Lower lobe of right lung (tissue), 2 donors: Measurements from ENCODE around the gene CTSW. TPM values are rescaled to one million over a fixed set of nuclear protein-coding genes. Genes with fewer than 3 reads are reported as not detected.

Source experiments
- ATAC-seq, 2 donors: fragments of 200-7000 bp; cut with Tn5 transposase; one replicate each; pipeline ENCODE4 v1.9.1; 2020 to 2022; ENCODE audit warnings: mild to moderate bottlenecking in 2 of 2, moderate library complexity in 2 of 2
- DNase-seq: peaks from one replicate; pipeline ENCODE4 v3.0.0-alpha.2; 2020
- H3K27ac ChIP-seq: fragments of 200-600 bp; one replicate; pipeline ENCODE4 v1.8.0; 2022
- H3K27me3 ChIP-seq: fragments of 200-600 bp; one replicate; pipeline ENCODE4 v1.8.0; 2022; ENCODE audit warnings: low read depth
- H3K36me3 ChIP-seq: fragments of 200-600 bp; one replicate; pipeline ENCODE4 v1.8.0; 2022; ENCODE audit warnings: mild to moderate bottlenecking
- H3K4me1 ChIP-seq: fragments of 200-600 bp; one replicate; pipeline ENCODE4 v1.8.0; 2022
- H3K4me3 ChIP-seq: fragments of 200-600 bp; one replicate; pipeline ENCODE4 v1.8.0; 2022; ENCODE audit warnings: mild to moderate bottlenecking
- H3K9me3 ChIP-seq: fragments of 200-600 bp; one replicate; pipeline ENCODE4 v1.8.0; 2022
- CTCF ChIP-seq: fragments of 200-600 bp; IDR thresholded peaks from one replicate; pipeline ENCODE4 v1.8.0; 2022; ENCODE audit warnings: antibody characterized with exemption, mild to moderate bottlenecking
- intact Hi-C: fragments of 100-400 bp; cut with DNase I; formaldehyde crosslinking; loops from one replicate; pipeline ENCODE4 v1.11.0; 2022
- total RNA-seq: library from RNA; stranded (reverse); fragmentation: NEBNext Ultra II Directional; extraction: Animal tissue kit (Norgen Biotek cat#: 25700); gene quantifications from one replicate; pipeline ENCODE4 v1.2.1, GENCODE V29; 2021
- donor health status: DM: no; HTN: yes; CAD: no; lungs with severe emphysema.

CTSW gene
- total RNA-seq, 1 donor from 2014 or later: 20.6 TPM

GRCh38 chr11:65851083-65851579 is 28.5 kb upstream of the CTSW start:
- H3K36me3 ChIP-seq: peaks cover 47% of the 10 kb centered on the region
- H3K4me1 ChIP-seq: peaks cover 11% of the 10 kb centered on the region
- no peaks in the 10 kb centered on the region for H3K27me3 ChIP-seq
- DNase-seq (no peak), ATAC-seq (peak; percentile 7 to 9)
- no peak overlapping the region for H3K27ac ChIP-seq
- intact Hi-C loops: no loop called here
- H3K4me3 ChIP-seq: no peak overlapping the region
- TF ChIP-seq CTCF: peak; percentile 33
- H3K9me3 ChIP-seq: peaks cover 3% of the 10 kb centered on the region

- H3K9me3 ChIP-seq: peaks cover 3% of the 10 kb centered on the region
- DNase-seq (no peak), ATAC-seq (no peak)
- H3K36me3 ChIP-seq: peaks cover 48% of the 10 kb centered on the region
- TF ChIP-seq CTCF: no peak
- H3K4me3 ChIP-seq: no peak overlapping the region
- H3K4me1 ChIP-seq: peaks cover 18% of the 10 kb centered on the region
- intact Hi-C loops: no loop called here
- no peaks in the 10 kb centered on the region for H3K27me3 ChIP-seq
- H3K27ac ChIP-seq: no peak overlapping the region
These were observed 27.7 kb upstream of the CTSW start for GRCh38 chr11:65851811-65852507.

- Histone ChIP-seq H3K27me3 (no peaks in the 10 kb centered on the region), H3K4me1 (peaks cover 18% of the 10 kb centered on the region), H3K27ac (no peak overlapping the region), H3K36me3 (peaks cover 48% of the 10 kb centered on the region), H3K4me3 (no peak overlapping the region), H3K9me3 (peaks cover 3% of the 10 kb centered on the region)
- DNase-seq (no peak), ATAC-seq (no peak)
- TF ChIP-seq CTCF: no peak
- intact Hi-C loops: no loop called here
These were observed 27.0 kb upstream of the CTSW start for GRCh38 chr11:65852508-65853245.

GRCh38 chr11:65853246-65853979 is 26.2 kb upstream of the CTSW start:
- Histone ChIP-seq H3K4me1 (peaks cover 18% of the 10 kb centered on the region), H3K27ac (no peak overlapping the region), H3K36me3 (peaks cover 48% of the 10 kb centered on the region), H3K9me3 (peaks cover 3% of the 10 kb centered on the region), H3K27me3 (no peaks in the 10 kb centered on the region), H3K4me3 (no peak overlapping the region)
- TF ChIP-seq CTCF: no peak
- ATAC-seq (no peak), DNase-seq (no peak)
- intact Hi-C loops: no loop called here

- Histone ChIP-seq H3K36me3 (peaks cover 48% of the 10 kb centered on the region), H3K27ac (no peak overlapping the region), H3K4me1 (peaks cover 25% of the 10 kb centered on the region), H3K4me3 (no peak overlapping the region), H3K27me3 (no peaks in the 10 kb centered on the region), H3K9me3 (peaks cover 3% of the 10 kb centered on the region)
- intact Hi-C loops: no loop called here
- no peak for TF ChIP-seq CTCF
- no peak for ATAC-seq
- no peak for DNase-seq
These were observed 25.5 kb upstream of the CTSW start for GRCh38 chr11:65854161-65854592.
